ELF-1 (cell line): Measurements from ENCODE around the gene FMO5.
"Not testable (repeated sequence)": the region's sequence is repeated elsewhere in the genome, so short reads cannot be mapped to it uniquely, and the experiment has no call there.

Source experiments
- DNase-seq: peaks from one replicate; pipeline ENCODE4 v3.0.0-alpha.2; 2016; ENCODE audit warnings: low read depth, low spot score

The FMO5 gene

GRCh38 chr1:147207192-147207591 lies 17.9 kb downstream of the FMO5 start:
- DNase-seq, result no peak

GRCh38 chr1:147204080-147204479 lies 21.1 kb downstream of the FMO5 start:
- DNase-seq, result no peak

GRCh38 chr1:147202576-147202975 lies 22.6 kb downstream of the FMO5 start:
- no peak for DNase-seq

- no peak for DNase-seq
Measured at GRCh38 chr1:147201786-147202185, 23.4 kb downstream of the FMO5 start.

- no peak for DNase-seq
Measured at GRCh38 chr1:147201276-147201675, 23.9 kb downstream of the FMO5 start.

- not testable (repeated sequence) for DNase-seq
Measured at GRCh38 chr1:147197324-147197723, 27.8 kb downstream of the FMO5 start.

GRCh38 chr1:147189514-147189913 lies 35.6 kb downstream of the FMO5 start:
- no peak for DNase-seq

- DNase-seq, result no peak
Measured at GRCh38 chr1:147185432-147185831, 39.7 kb downstream of the FMO5 start.

- peak; percentile 33 for DNase-seq
Measured at GRCh38 chr1:147177611-147178380, 47.3 kb downstream of the FMO5 start.

- peak; percentile 99 for DNase-seq
Measured at GRCh38 chr1:147172168-147173016, 52.7 kb downstream of the FMO5 start, which contains the start of gene PRKAB2. Gene PRKAB2 (minus strand): TSS chr1:147172470. CDS start chr1:147172144, 326 bp downstream.

GRCh38 chr1:147171399-147172167 lies 53.6 kb downstream of the FMO5 start:
- no peak for DNase-seq

- DNase-seq, result no peak
Measured at GRCh38 chr1:147169840-147170674, 55.1 kb downstream of the FMO5 start.

- DNase-seq, result no peak
Measured at GRCh38 chr1:147169171-147169570, 56.0 kb downstream of the FMO5 start.

GRCh38 chr1:147168626-147169058 lies 56.5 kb downstream of the FMO5 start:
- DNase-seq, result no peak

GRCh38 chr1:147167365-147167764 lies 57.8 kb downstream of the FMO5 start:
- no peak for DNase-seq

- DNase-seq, result no peak
Measured at GRCh38 chr1:147163019-147163418, 62.1 kb downstream of the FMO5 start.

GRCh38 chr1:147162093-147162492 lies 63.0 kb downstream of the FMO5 start:
- DNase-seq, result no peak

- DNase-seq, result not testable (repeated sequence)
Measured at GRCh38 chr1:147157116-147157515, 68.0 kb downstream of the FMO5 start.

- DNase-seq, result no peak
Measured at GRCh38 chr1:147156642-147157041, 68.5 kb downstream of the FMO5 start.

GRCh38 chr1:147152772-147153171 lies 72.4 kb downstream of the FMO5 start:
- no peak for DNase-seq

GRCh38 chr1:147151244-147151643 lies 73.9 kb downstream of the FMO5 start:
- no peak for DNase-seq
